NT2/D1 (cell line): ENCODE data around the gene BACE2.

ENCODE experiments used
- DNase-seq: peaks from one replicate; pipeline ENCODE4 v3.0.0-alpha.2; 2011; ENCODE audit warnings: low read depth, low spot score
- H3K27me3 ChIP-seq: 2 replicates; pipeline ENCODE4 v1.6.0; 2011; ENCODE audit warnings: mild to moderate bottlenecking; ENCODE audit not compliant: insufficient read length, insufficient read depth
- H3K36me3 ChIP-seq: 2 replicates; pipeline ENCODE4 v1.6.1; 2011; ENCODE audit warnings: mild to moderate bottlenecking, low read length, mixed read lengths; ENCODE audit not compliant: insufficient read depth, insufficient read length
- H3K4me1 ChIP-seq: 2 replicates; pipeline ENCODE4 v1.5.1; 2011; ENCODE audit not compliant: insufficient read depth, insufficient read length
- H3K4me3 ChIP-seq: 2 replicates; pipeline ENCODE4 v1.5.1; 2011; ENCODE audit warnings: low read depth; ENCODE audit not compliant: insufficient read length
- H3K9ac ChIP-seq: 2 replicates; pipeline ENCODE4 v1.6.0; 2011; ENCODE audit warnings: low read depth; ENCODE audit not compliant: insufficient read length
- H3K9me3 ChIP-seq: 2 replicates; pipeline ENCODE4 v1.5.1; 2011; ENCODE audit warnings: mild to moderate bottlenecking, low read length; ENCODE audit not compliant: insufficient read depth
- SUZ12 ChIP-seq: IDR thresholded peaks from 2 replicates; pipeline ENCODE4 v1.6.1; 2011; ENCODE audit not compliant: insufficient read length, insufficient read depth; ENCODE audit errors: extremely low read depth
- YY1 ChIP-seq: IDR thresholded peaks from 2 replicates; pipeline ENCODE4 v1.6.1; 2011; ENCODE audit not compliant: insufficient read length, insufficient read depth
- ZNF274 ChIP-seq: IDR thresholded peaks from 2 replicates; pipeline ENCODE4 v1.6.1; 2011; ENCODE audit warnings: mild to moderate bottlenecking, low read depth, low read length

The BACE2 gene

GRCh38 chr21:41167348-41168342 lies at the start of gene BACE2:
Gene BACE2, plus strand, starts transcription at chr21:41168160. Its CDS starts 104 bp downstream, at chr21:41168264.
- peak within 1 kb of the TSS; percentile 63 for H3K4me3 ChIP-seq
- H3K27me3 ChIP-seq = peaks cover 21% of the 10 kb centered on the region
- no peak for TF ChIP-seq SUZ12
- TF ChIP-seq YY1 = no peak
- no peak for TF ChIP-seq ZNF274
- no peaks in the 10 kb centered on the region for H3K9me3 ChIP-seq
- DNase-seq = peak; percentile 81
- H3K36me3 ChIP-seq = peaks cover 6% of the 10 kb centered on the region
- peaks cover 9% of the 10 kb centered on the region for H3K4me1 ChIP-seq
- H3K9ac ChIP-seq = peak within 1 kb of the TSS; percentile 85

GRCh38 chr21:41119901-41120300 lies 48.1 kb upstream of the BACE2 start:
- Histone ChIP-seq H3K4me1 (no peaks in the 10 kb centered on the region), H3K27me3 (peaks cover 9% of the 10 kb centered on the region), H3K36me3 (no peaks in the 10 kb centered on the region), H3K9ac (no peak overlapping the region), H3K9me3 (no peaks in the 10 kb centered on the region), H3K4me3 (no peak overlapping the region)
- TF ChIP-seq YY1 (no peak), ZNF274 (no peak), SUZ12 (no peak)
- no peak for DNase-seq

DNA sequence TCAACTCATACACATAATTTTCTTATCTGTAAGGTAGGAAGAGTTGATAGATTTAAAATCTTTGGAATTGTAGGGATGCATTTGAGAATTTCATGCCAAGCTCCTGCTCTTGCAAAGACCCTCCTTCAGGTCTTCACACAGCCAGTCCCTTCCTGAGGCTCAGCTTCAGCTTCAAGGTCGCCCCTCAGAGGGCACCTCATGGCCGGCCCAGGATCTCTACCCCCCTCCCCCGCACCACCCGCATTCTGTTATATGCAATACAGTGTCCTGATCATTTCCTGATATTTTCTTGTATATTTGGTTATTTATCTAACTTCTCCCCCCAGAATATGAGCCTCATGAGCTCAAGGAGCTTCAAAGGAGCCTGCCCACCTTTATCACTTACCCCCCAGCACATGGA lies 47.0 kb upstream of the BACE2 start:
- TF ChIP-seq ZNF274 (no peak), SUZ12 (no peak), YY1 (no peak)
- Histone ChIP-seq H3K9ac (no peak overlapping the region), H3K9me3 (no peaks in the 10 kb centered on the region), H3K4me3 (no peak overlapping the region), H3K4me1 (no peaks in the 10 kb centered on the region), H3K36me3 (no peaks in the 10 kb centered on the region), H3K27me3 (peaks cover 9% of the 10 kb centered on the region)
- DNase-seq = no peak

DNA sequence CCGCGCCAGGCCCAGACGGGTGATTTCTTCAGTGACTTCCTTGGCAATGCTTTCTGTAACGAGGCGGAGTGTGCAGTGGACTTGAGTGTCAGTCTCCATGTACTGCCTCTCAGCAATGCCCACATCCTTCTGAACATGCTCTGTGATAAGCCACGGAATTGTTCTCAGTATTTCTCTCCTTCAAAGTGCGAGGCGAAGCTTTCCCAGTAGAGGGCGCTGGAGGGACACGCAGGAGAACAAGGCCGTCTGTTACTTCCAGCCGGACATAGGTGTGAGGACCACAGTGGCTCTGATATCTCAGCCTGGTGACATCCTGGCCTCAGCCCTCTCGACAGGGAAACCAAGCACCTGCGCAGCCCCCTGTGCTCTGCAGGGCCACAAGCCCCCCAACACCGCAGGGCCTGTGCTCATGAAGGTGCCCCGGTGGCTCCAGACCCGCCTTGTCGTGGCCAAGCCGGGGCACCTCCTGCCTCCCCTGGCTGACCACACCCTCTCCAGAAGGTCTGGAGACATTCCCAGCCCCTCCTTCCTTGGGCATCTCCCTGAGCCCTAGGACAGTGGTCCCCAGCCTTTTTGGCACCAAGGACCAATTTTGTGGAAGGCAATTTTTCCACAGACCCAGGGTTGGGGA lies 46.1 kb upstream of the BACE2 start:
- Histone ChIP-seq H3K36me3 (no peaks in the 10 kb centered on the region), H3K9me3 (no peaks in the 10 kb centered on the region), H3K4me3 (no peak overlapping the region), H3K4me1 (no peaks in the 10 kb centered on the region), H3K9ac (no peak overlapping the region), H3K27me3 (peaks cover 9% of the 10 kb centered on the region)
- TF ChIP-seq YY1 (no peak), ZNF274 (no peak), SUZ12 (no peak)
- peak; percentile 87 for DNase-seq

GRCh38 chr21:41124641-41125201 lies 43.2 kb upstream of the BACE2 start:
- Histone ChIP-seq H3K36me3 (no peaks in the 10 kb centered on the region), H3K9me3 (peaks cover 12% of the 10 kb centered on the region; the same call in 1 of the 2 replicates), H3K27me3 (peaks cover 9% of the 10 kb centered on the region), H3K4me1 (no peaks in the 10 kb centered on the region), H3K4me3 (no peak overlapping the region), H3K9ac (no peak overlapping the region)
- TF ChIP-seq YY1 (no peak), ZNF274 (no peak), SUZ12 (no peak)
- no peak for DNase-seq

DNA sequence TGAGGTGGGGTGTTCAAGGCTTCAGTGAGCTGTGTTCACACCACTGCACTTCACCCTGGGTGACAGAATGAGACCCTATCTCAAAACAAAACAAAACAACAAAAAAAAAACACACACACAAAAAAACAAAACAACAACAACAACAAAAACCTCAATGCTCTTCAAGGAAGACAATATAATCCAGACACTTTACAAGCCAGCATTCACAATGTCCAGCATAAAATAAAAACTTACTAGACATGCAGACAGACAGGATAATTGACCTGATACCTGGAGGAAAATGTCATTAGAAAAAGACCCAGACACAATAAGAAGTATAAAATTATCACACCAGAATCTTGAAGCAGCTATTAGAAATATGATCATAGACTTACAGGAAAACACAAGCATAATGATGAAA lies 39.0 kb upstream of the BACE2 start:
- H3K4me1 ChIP-seq = no peaks in the 10 kb centered on the region
- no peak overlapping the region for H3K4me3 ChIP-seq
- no peak for DNase-seq
- TF ChIP-seq ZNF274 = no peak
- TF ChIP-seq SUZ12 = no peak
- no peak for TF ChIP-seq YY1
- no peaks in the 10 kb centered on the region for H3K36me3 ChIP-seq
- H3K9me3 ChIP-seq = peaks cover 12% of the 10 kb centered on the region; the same call in 1 of the 2 replicates
- no peak overlapping the region for H3K9ac ChIP-seq
- H3K27me3 ChIP-seq = no peaks in the 10 kb centered on the region

DNA sequence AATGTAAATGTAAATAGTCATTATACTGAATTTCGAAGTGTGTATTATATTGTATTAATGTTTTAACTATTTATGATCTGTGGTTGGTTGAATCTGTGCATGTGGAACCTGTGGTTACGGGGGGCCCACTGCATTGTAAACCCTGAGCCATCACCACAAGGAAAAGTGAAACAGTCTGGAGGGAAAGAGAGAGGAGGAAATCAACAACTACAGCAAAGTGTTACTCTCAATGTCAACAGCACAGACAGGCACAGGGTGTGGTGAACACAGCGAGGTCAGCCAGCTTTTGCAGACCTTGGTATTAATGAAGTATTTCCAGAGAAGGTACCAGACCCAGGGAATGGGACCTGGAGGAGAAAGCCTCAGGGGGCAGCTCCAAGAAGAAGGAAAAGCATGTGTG lies 37.1 kb upstream of the BACE2 start:
- DNase-seq = no peak
- H3K9me3 ChIP-seq = peaks cover 12% of the 10 kb centered on the region; the same call in 1 of the 2 replicates
- TF ChIP-seq SUZ12 (no peak), YY1 (no peak), ZNF274 (no peak)
- no peak overlapping the region for H3K9ac ChIP-seq
- H3K4me1 ChIP-seq = no peaks in the 10 kb centered on the region
- H3K4me3 ChIP-seq = no peak overlapping the region
- H3K27me3 ChIP-seq = no peaks in the 10 kb centered on the region
- H3K36me3 ChIP-seq = no peaks in the 10 kb centered on the region
